ENCODE data around the gene G6PD. TPM values are rescaled to one million over a fixed set of nuclear protein-coding genes. Genes with fewer than 3 reads are reported as not detected.

Gene G6PD
- total and polyA plus RNA-seq, 10 of the 15 experiments (the other 5 are each of a cell fraction or from before 2014, with no cell fraction given): 1.6 to 62.5 (median 28.4) TPM

DNA sequence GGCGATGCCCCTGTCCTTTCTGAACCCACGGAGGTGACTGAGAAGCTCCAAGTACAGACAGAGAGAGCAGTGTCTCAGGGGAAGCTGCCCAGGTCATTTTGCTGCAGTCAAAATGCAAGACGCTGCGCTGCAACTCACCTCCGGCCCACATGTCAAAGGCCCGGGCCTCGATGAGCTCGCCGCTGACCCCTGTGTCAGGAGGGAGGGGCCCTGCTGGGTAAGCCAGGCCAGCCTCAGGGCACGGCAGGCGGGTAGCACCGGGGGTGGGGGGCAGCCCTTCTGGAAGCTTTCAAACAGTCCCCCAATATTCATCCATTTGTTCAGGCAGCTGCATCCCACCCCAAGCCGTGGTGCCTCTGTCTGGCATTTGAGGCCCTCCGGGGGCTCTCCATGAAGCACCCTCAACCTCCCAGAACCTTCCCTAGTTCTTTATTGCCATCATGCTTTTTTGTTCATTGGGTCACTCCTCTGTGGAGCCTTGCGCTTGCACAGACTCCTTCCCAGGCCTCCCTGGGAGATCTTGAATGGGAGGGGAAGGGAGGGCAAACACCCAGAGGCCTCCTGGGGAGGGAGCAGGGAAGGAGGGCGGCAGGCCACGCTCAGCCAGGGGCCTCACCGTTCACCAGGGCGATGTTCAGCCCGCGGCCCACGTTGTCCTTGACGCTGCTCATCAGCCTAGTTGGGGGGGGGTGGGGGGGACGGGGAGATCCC, 38.8 kb downstream of the G6PD start:
- 73% methylated on average over 21 of the region's 24 CpGs for WGBS (ENCODE audit: insufficient coverage, insufficient replicate concordance, low lambda C conversion rate, missing lambda C conversion rate)
- Histone ChIP-seq H3K4me2 (ENCODE audit: control insufficient read depth, insufficient read depth) (no peak overlapping the region), H3K27me3 (replicated peaks in 1 of 2; ENCODE audit: control insufficient read depth in 2 of 2, insufficient read depth in 2 of 2, low read length in 1 of 2) (no peaks in the 10 kb centered on the region), H3K9ac (ENCODE audit: control insufficient read depth, insufficient read depth, low read length) (no peak overlapping the region), H3K9me3 (replicated peaks; ENCODE audit: control insufficient read depth, insufficient read depth, low read length) (no peaks in the 10 kb centered on the region; the same call in 2 of the 3 replicates), H4K20me1 (ENCODE audit: control insufficient read depth, insufficient read depth) (no peaks in the 10 kb centered on the region), H3K79me2 (ENCODE audit: control insufficient read depth, insufficient read depth, low read length) (no peaks in the 10 kb centered on the region), H3K4me3 (no peak overlapping the region), H3K27ac (ENCODE audit: control insufficient read depth, insufficient read depth) (no peak overlapping the region), H3K4me1 (ENCODE audit: control insufficient read depth, insufficient read depth, low read length) (no peaks in the 10 kb centered on the region), H3K36me3 (ENCODE audit: control insufficient read depth in 2 of 2, insufficient read depth in 2 of 2, low read length in 1 of 2) (no peaks in the 10 kb centered on the region), H2AFZ (ENCODE audit: control insufficient read depth, low read depth, low read length) (no peak overlapping the region)
- TF ChIP-seq FOS (IDR thresholded peaks at IDR 0.05; ENCODE audit: borderline replicate concordance, extremely low read depth, insufficient read length) (no peak), EED (IDR thresholded peaks at IDR 0.05; ENCODE audit: low read depth) (no peak), POU2F2 (IDR thresholded peaks at IDR 0.05; ENCODE audit: borderline replicate concordance, low read depth, low read length) (no peak), ATF7 (IDR thresholded peaks at IDR 0.05; ENCODE audit: low read depth) (no peak), CREB1 (IDR thresholded peaks at IDR 0.05; ENCODE audit: low read depth) (no peak), ZZZ3 (IDR thresholded peaks at IDR 0.05; ENCODE audit: control insufficient read depth, insufficient read length, low read depth) (no peak), BMI1 (IDR thresholded peaks at IDR 0.05; ENCODE audit: borderline replicate concordance) (no peak), DPF2 (IDR thresholded peaks at IDR 0.05) (no peak), KAT2A (conservative IDR thresholded peaks at IDR 0.05; ENCODE audit: control insufficient read depth, low read depth, low read length) (no peak), POLR2A (IDR thresholded peaks at IDR 0.05; ENCODE audit: low read depth, low read length) (no peak), SMC3 (IDR thresholded peaks at IDR 0.05; ENCODE audit: borderline replicate concordance, low read length) (no peak), NFIC (IDR thresholded peaks at IDR 0.05; ENCODE audit: low read depth, low read length) (no peak), NR2F1 (conservative IDR thresholded peaks at IDR 0.05) (no peak), LARP7 (IDR thresholded peaks at IDR 0.05) (no peak), FOXM1 (IDR thresholded peaks at IDR 0.05; ENCODE audit: low read depth, low read length) (no peak), MTA3 (IDR thresholded peaks at IDR 0.05; ENCODE audit: borderline replicate concordance, low read length) (no peak), ZNF274 (IDR thresholded peaks at IDR 0.05; ENCODE audit: insufficient read depth, insufficient read length) (no peak), GATAD2B (conservative IDR thresholded peaks at IDR 0.05; ENCODE audit: low read depth) (no peak)
- TF ChIP-seq, protein P1, sequence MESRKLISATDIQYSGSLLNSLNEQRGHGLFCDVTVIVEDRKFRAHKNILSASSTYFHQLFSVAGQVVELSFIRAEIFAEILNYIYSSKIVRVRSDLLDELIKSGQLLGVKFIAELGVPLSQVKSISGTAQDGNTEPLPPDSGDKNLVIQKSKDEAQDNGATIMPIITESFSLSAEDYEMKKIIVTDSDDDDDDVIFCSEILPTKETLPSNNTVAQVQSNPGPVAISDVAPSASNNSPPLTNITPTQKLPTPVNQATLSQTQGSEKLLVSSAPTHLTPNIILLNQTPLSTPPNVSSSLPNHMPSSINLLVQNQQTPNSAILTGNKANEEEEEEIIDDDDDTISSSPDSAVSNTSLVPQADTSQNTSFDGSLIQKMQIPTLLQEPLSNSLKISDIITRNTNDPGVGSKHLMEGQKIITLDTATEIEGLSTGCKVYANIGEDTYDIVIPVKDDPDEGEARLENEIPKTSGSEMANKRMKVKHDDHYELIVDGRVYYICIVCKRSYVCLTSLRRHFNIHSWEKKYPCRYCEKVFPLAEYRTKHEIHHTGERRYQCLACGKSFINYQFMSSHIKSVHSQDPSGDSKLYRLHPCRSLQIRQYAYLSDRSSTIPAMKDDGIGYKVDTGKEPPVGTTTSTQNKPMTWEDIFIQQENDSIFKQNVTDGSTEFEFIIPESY (IDR thresholded peaks at IDR 0.05): no peak
- TF ChIP-seq, protein P2, sequence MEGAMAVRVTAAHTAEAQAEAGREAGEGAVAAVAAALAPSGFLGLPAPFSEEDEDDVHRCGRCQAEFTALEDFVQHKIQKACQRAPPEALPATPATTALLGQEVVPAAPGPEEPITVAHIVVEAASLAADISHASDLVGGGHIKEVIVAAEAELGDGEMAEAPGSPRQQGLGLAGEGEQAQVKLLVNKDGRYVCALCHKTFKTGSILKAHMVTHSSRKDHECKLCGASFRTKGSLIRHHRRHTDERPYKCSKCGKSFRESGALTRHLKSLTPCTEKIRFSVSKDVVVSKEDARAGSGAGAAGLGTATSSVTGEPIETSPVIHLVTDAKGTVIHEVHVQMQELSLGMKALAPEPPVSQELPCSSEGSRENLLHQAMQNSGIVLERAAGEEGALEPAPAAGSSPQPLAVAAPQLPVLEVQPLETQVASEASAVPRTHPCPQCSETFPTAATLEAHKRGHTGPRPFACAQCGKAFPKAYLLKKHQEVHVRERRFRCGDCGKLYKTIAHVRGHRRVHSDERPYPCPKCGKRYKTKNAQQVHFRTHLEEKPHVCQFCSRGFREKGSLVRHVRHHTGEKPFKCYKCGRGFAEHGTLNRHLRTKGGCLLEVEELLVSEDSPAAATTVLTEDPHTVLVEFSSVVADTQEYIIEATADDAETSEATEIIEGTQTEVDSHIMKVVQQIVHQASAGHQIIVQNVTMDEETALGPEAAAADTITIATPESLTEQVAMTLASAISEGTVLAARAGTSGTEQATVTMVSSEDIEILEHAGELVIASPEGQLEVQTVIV (IDR thresholded peaks at IDR 0.05; ENCODE audit: borderline replicate concordance, partially characterized antibody): no peak
- CTCF ChIA-PET: no interaction called here
- no TSS peak for BruUV-seq (replicated peaks)
- in situ Hi-C loops (cut with MboI): no loop called here
- FAIRE-seq (no peak), ATAC-seq (no peak), DNase-seq (ENCODE audit: low read depth, low spot score) (no peak)
- RAD21 ChIA-PET (ENCODE audit: unreplicated experiment): no interaction called here
- POLR2A ChIA-PET: interaction anchor here (0.6 kb wide), 1 partner anchor 12 kb away, joined by 3 read pairs; no protein-coding TSS in a partner anchor
- SMC1A ChIA-PET (ENCODE audit: uncharacterized antibody, unreplicated experiment): no interaction called here
- intact Hi-C loops (cut with micrococcal nuclease; ENCODE audit: unreplicated experiment): no loop called here
